Measurements from ENCODE around the gene MYOG. TPM values are rescaled to one million over a fixed set of nuclear protein-coding genes. Genes with fewer than 3 reads are reported as not detected.

Gene MYOG
- total and polyA plus RNA-seq, 12 donors = 0.11 TPM; not detected in 11

- H3K4me3 ChIP-seq = no peak overlapping the region
- no peaks in the 10 kb centered on the region for H3K4me1 ChIP-seq (replicated peaks in 1 of 2)
- H3K36me3 ChIP-seq (replicated peaks in 1 of 2) = no peaks in the 10 kb centered on the region
- no peak for DNase-seq
- 69 to 85% (median 72%) methylated on average over 7 of the region's 7 CpGs for WGBS, 4 donors
- TF ChIP-seq, protein P1, sequence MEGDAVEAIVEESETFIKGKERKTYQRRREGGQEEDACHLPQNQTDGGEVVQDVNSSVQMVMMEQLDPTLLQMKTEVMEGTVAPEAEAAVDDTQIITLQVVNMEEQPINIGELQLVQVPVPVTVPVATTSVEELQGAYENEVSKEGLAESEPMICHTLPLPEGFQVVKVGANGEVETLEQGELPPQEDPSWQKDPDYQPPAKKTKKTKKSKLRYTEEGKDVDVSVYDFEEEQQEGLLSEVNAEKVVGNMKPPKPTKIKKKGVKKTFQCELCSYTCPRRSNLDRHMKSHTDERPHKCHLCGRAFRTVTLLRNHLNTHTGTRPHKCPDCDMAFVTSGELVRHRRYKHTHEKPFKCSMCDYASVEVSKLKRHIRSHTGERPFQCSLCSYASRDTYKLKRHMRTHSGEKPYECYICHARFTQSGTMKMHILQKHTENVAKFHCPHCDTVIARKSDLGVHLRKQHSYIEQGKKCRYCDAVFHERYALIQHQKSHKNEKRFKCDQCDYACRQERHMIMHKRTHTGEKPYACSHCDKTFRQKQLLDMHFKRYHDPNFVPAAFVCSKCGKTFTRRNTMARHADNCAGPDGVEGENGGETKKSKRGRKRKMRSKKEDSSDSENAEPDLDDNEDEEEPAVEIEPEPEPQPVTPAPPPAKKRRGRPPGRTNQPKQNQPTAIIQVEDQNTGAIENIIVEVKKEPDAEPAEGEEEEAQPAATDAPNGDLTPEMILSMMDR (IDR thresholded peaks at IDR 0.05) = no peak
- H3K9me3 ChIP-seq (replicated peaks in 1 of 3) = no peaks in the 10 kb centered on the region
- intact Hi-C loops (cut with DNase I) = loop anchor here in 1 of 2 donors (10.0 kb wide), 1 partner anchor 69 kb away; no protein-coding TSS in a partner anchor
- peaks cover 12% of the 10 kb centered on the region for H3K27me3 ChIP-seq
- no peak overlapping the region for H3K27ac ChIP-seq
These were observed 28.4 kb upstream of the MYOG start for GRCh38 chr1:203114202-203114601.

GRCh38 chr1:203113308-203113707, 27.5 kb upstream of the MYOG start:
- no peak overlapping the region for H3K27ac ChIP-seq
- H3K27me3 ChIP-seq = peaks cover 3% of the 10 kb centered on the region
- 55 to 87% (median 74%) methylated on average over 4 of the region's 4 CpGs for WGBS, 4 donors
- H3K36me3 ChIP-seq (replicated peaks in 1 of 2) = no peaks in the 10 kb centered on the region
- intact Hi-C loops (cut with DNase I) = loop anchor here in 1 of 2 donors (10.0 kb wide), 1 partner anchor 69 kb away; no protein-coding TSS in a partner anchor
- no peak for DNase-seq
- no peak overlapping the region for H3K4me3 ChIP-seq
- no peaks in the 10 kb centered on the region for H3K9me3 ChIP-seq (replicated peaks in 1 of 3)
- H3K4me1 ChIP-seq (replicated peaks in 1 of 2) = no peaks in the 10 kb centered on the region
- TF ChIP-seq, protein P1 (IDR thresholded peaks at IDR 0.05) = no peak
- TF ChIP-seq POLR2A (IDR thresholded peaks at IDR 0.05) = no peak

DNA sequence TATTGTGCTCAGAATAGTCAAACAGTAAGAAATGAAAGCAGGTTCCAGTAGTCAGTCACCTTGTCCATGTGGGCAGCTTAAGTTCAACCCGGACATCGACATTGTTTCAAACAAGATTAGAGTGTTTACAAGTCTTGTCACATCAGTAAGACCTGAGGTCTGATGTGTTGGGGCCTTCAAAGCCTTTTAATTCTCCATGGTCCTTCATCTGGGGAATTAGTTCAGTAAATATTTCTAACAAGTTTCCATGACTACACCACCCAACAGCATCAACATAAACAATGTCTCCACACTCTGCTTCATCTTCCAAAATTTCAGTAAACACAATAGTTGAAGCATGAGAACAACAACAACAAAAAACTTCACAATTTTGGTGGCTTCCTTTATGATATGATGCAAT, 26.7 kb upstream of the MYOG start:
- no peaks in the 10 kb centered on the region for H3K9me3 ChIP-seq (replicated peaks in 1 of 3)
- WGBS, 4 donors = 56 to 88% (median 70%) methylated on average over 2 of the region's 2 CpGs

DNA sequence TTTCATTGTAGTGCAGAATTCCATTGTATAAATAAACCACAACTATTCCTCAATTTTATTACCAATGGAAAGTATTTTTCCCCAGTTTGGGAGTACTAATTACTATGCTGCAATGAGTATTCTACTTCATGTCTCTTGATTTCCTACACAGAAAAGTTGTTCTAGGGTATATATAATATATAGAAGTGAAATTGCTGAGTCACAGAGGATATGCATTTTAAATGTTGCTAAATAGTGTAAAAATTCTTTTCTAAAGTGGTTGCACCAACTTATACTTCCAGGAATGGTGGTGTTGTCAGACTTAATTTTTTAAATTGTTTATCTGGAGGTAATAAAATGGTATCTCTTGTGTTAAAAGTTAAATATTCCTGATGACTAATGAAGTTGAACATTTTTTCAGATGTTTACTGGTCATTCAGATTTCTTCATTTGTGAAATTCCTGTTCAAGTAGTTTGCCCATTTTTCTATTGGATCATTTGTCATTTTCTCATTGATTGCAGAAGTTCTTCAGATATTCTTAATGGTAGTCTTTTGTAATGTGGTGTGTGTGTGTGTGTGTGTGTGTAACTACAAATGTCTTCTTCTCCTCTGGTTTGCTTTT, 19.1 kb upstream of the MYOG start:
- no peaks in the 10 kb centered on the region for H3K9me3 ChIP-seq (replicated peaks in 1 of 3)
- H3K27me3 ChIP-seq = peaks cover 21% of the 10 kb centered on the region
- H3K4me1 ChIP-seq (replicated peaks in 1 of 2) = no peaks in the 10 kb centered on the region
- intact Hi-C loops (cut with DNase I) = no loop called here
- no peak overlapping the region for H3K27ac ChIP-seq
- H3K4me3 ChIP-seq = no peak overlapping the region
- no peak for DNase-seq
- TF ChIP-seq, protein P1 (IDR thresholded peaks at IDR 0.05) = no peak
- no peak for TF ChIP-seq POLR2A (IDR thresholded peaks at IDR 0.05)
- H3K36me3 ChIP-seq (replicated peaks in 1 of 2) = no peaks in the 10 kb centered on the region

More for the DNA sequence above, 26.7 kb upstream of the MYOG start:
- no peak for TF ChIP-seq POLR2A (IDR thresholded peaks at IDR 0.05)
- TF ChIP-seq, protein P1 (IDR thresholded peaks at IDR 0.05) = no peak
- peaks cover 10% of the 10 kb centered on the region for H3K27me3 ChIP-seq
- no peaks in the 10 kb centered on the region for H3K4me1 ChIP-seq (replicated peaks in 1 of 2)
- intact Hi-C loops (cut with DNase I) = loop anchor here in 1 of 2 donors (10.0 kb wide), 1 partner anchor 68 kb away; no protein-coding TSS in a partner anchor
- H3K36me3 ChIP-seq (replicated peaks in 1 of 2) = no peaks in the 10 kb centered on the region
- H3K27ac ChIP-seq = no peak overlapping the region
- DNase-seq = no peak
- no peak overlapping the region for H3K4me3 ChIP-seq

All from adrenal gland (tissue), 12 donors.